Left renal pelvis (tissue), 4 donors: Measurements from ENCODE around the gene PHGDH. TPM values are rescaled to one million over a fixed set of nuclear protein-coding genes. Genes with fewer than 3 reads are reported as not detected.
A peak's percentile ranks its signal among the peaks of the same experiment; 100 is the strongest.
"Not testable (repeated sequence)": the region's sequence is repeated elsewhere in the genome, so short reads cannot be mapped to it uniquely, and the experiment has no call there.

Experiments
- DNase-seq, 4 donors: peaks; one replicate each; pipeline ENCODE4 v3.0.0-alpha.2; 2013; ENCODE audit warnings: low read depth in 4 of 4, low spot score in 3 of 4
- polyA plus RNA-seq, 4 donors: library from polyadenylated mRNA; unstranded; fragments of 120-200 nt; gene quantifications; one replicate each; pipeline ENCODE4 v1.2.1, GENCODE V29; 2013; ENCODE audit not compliant: insufficient read length in 4 of 4

PHGDH gene
- polyA plus RNA-seq, 4 donors = 117 to 273 (median 258) TPM

- DNase-seq = not testable (repeated sequence)
Observed at GRCh38 chr1:119696863-119697262, 14.9 kb upstream of the PHGDH start.

DNA sequence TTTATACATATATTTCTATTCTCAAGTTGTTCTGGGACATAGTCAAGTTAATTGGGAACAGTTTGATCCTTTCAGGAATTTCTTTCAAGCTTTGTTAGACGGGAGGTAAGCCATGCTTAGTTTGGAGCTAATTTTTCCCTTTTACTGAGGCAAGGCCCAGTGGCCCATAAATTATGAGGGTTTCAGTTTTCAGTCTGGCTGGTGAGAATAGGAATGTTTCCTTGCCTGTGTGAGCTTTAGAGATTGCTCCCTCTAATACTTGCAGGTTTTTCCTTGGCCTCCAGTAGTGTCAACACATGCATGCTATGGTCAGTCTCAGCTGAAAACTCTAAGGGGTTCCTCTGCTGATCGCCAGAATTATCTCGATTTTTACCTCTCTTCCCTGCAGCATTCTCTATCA is 14.1 kb upstream of the PHGDH start:
- no peak for DNase-seq

DNA sequence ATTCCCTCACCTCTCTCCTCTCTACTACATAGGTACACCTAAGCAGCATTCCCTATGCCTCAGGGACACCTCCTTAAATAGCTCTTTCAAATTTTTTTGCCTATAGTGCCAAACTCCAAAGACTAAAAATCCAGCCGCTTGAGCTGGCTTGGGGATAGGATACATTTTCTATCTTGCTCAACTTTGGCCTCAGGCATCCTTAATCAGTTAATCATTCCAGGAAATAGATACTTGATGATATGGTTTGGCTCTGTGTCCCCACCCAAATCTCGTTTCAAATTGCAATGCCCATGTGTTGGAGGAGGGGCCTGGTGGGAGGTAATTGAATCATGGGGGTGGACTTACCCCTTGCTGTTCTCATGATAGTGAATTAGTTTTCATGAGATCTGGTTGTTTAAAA is 11.4 kb upstream of the PHGDH start:
- DNase-seq = no peak

GRCh38 chr1:119701659-119702058 is 10.1 kb upstream of the PHGDH start:
- no peak for DNase-seq

DNA sequence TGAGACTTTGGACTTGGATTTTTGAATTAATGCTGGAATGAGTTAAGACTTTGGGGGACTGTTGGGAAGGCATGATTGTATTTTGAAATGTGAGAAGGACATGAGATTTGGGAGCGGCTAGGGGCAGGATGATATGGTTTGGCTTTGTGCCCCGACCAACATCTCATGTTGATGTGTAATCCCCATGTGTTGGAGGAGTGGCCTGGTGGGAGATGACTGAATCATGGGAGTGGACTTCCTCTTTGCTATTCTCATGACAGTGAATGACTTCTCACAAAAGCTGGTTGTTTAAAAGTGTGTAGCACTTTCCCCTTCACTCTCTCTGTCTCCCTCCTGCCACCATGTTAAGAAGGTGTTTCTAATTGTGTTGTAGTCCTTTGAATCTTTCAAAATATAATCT is 9.3 kb upstream of the PHGDH start:
- no peak for DNase-seq

GRCh38 chr1:119703666-119704450 is 7.9 kb upstream of the PHGDH start:
- DNase-seq = no peak

GRCh38 chr1:119706599-119706998 is 5.1 kb upstream of the PHGDH start:
- DNase-seq = not testable (repeated sequence)

GRCh38 chr1:119711356-119711803 is 354 bp upstream of the PHGDH start:
- DNase-seq = not testable (repeated sequence)

DNA sequence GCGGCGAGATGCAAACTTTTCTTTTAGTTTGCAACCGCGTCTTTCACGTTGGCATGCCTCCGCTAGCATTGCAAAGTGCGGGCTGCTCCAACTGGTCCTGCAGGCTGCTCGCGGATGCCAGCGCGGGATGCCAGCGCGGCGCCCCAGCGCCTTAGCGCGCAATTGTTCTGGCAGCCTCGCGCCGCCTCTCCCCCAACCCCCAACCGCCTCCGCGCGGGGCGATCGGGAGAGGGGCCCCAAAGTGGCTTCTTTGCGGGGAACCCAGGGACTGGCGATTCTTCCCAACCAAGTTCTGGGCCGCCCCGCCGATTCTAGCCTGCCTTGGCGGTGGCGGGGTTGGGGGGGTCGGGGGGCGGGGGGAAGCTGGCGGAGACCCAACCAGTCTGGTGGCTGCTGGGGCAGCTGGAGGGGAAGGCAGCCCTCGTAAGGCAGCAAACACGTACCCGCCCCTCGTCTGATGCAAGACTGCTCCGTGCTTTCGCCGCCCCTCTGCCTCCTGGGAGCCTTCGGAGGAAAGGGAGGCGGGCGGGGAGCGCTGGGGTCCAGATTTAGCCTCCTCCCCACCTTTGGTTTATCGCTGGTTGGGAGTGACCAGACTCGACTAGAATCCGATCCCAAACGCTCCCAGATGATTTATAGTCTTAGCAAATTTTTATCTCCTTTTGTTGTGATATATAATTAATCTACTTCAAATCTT is 756 bp downstream of the PHGDH start:
- peak in 3 of 4 donors; percentile 20 to 63 (median 52) for DNase-seq

- peak in 1 of 4 donors; percentile 24 for DNase-seq
Observed at GRCh38 chr1:119713039-119713748, 1.5 kb downstream of the PHGDH start.

DNA sequence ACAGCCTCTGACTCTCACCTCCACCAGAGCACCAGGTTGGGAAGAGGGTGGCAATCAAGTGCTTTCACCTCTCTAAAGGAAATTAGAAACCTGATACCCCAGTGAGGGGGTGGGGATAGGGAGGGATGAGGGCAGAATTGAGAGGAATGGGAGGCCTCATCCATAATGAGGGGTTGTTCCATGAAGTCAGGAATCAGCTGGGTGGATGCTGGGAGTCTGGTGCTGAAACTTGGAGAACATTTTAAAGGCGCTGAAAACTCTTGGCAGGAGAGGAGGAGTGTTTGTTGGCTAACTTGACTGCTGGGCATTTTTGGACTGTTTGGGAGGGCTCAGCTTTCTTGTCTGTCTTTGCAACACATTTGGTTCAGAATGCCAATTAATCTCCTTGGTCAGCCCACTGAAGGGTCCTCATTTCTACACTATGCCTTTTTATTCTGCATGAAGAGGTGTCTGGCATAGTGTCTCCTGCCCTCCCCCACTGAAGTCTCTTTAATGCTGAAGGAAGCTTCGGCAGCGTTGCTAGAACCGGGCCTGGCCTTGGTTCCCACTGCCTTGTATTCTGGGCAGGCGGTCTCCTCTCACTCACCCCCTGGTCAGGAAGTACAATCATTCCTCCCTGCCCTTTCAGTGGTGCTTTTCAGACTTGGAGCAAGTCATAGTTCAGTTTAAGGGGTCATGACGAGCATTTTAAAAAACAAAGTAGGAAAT is 2.2 kb downstream of the PHGDH start:
- no peak for DNase-seq

DNA sequence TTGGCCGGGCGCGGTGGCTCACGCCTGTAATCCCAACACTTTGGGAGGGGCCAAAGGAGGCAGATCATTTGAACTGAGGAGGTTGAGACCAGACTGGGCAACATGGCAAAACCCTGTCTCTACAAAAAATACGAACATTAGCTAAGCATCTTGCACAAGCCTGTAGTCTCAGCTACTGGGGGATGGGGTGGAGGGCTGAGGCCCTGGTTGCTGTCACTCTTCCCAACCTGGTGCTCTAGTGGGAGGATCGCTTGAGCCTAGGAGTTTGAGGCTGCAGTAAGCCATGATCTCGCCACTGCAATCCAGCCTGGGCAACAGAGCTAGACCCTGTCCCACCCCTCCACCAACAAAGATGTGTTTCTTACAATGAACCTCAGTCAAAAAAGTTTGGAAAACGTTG is 2.8 kb downstream of the PHGDH start:
- no peak for DNase-seq

- DNase-seq = peak in 2 of 4 donors; percentile 61 to 64
Observed at GRCh38 chr1:119715542-119715941, 3.8 kb downstream of the PHGDH start.

GRCh38 chr1:119718409-119718808 is 6.7 kb downstream of the PHGDH start:
- no peak for DNase-seq

DNA sequence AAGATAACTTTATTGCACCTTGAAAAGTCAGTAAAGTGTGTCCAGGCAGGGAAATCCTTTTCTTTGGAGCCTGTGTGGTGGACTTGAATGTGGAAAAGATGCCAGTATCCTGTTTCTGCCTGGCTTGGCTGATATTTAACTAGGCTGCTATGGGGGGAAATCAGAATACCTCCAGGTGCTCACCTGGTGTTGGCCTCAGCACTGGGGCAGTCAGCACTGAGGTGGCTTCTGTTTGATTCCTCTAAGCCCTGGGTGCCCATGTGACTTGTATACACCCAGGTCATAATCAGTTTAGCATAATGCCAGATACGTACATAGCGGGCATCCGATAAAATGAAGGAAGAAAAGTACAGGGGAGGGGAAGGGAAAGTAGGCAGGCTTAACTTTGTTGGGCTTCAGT is 7.2 kb downstream of the PHGDH start:
- DNase-seq = no peak

- DNase-seq = no peak
Observed at GRCh38 chr1:119720866-119721440, 9.2 kb downstream of the PHGDH start.

- no peak for DNase-seq
Observed at GRCh38 chr1:119721896-119722295, 10.2 kb downstream of the PHGDH start.

DNA sequence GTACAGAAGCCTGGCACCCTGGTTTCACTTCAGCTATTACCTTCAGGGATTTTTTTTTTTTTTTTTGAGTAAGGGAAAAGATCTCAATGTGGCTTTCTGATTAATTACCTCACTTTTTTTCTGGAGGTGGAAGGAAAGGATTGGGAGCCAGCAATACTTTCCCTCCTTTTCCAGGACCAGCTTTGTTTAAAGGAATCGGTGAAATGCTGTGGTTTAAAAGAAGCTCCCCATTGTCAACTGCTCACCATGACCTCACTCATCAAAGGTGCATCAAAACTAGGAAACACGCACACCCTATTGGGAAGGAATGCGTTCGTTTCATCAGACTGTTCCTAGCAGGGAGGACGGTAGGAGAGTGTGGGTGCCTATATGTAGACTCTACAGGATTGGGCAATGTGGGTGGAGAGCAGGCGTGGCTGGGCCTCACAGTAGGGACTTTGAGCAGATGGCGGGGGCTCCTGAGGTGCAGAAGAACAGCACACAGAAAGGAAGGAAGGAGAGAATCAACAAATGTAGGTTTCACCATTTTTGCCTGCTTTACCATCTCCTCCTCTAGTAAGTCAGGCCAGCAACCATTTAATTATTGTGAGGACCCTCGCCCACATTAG is 13.0 kb downstream of the PHGDH start:
- no peak for DNase-seq

- DNase-seq = no peak
Observed at GRCh38 chr1:119725626-119726025, 13.9 kb downstream of the PHGDH start.

- DNase-seq = no peak
Observed at GRCh38 chr1:119727991-119728390, 16.3 kb downstream of the PHGDH start.
